ENCODE results near the gene YPEL3.

YPEL3 gene

DNA sequence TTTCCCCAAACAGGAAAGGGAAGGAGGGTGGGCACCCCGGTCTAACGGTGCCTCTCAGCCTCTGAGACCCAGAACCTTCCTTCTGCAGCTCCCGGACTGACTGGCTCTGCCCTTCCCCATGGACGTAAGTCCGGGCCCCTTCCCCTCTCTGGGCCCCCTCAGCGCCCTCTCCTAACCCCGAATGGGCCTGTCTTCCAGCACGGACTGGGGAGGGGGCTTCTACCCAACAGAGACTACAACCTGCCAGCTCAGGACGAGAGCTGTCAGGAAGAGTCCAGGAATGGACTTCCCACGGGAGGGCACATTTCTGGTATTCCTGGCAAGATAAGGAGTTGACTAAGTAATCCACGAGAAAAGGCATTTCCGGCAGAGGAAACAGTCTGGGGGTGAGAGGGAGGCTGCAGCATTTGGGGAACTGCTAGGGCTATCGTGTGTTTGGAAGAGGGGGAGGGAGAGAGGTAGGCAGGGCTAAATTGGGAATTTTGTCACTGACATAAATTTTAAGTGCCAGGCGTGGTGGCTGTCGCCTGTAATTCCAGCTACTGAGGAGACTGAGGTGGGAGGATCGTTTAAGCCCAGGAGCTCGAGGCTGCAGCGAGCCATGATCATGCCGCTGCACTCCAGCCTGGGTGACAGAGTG, 42.5 kb downstream of the YPEL3 start:
- in situ Hi-C loops (cut with MboI; ENCODE audit: low sequenced_read_pairs): no loop called here

DNA sequence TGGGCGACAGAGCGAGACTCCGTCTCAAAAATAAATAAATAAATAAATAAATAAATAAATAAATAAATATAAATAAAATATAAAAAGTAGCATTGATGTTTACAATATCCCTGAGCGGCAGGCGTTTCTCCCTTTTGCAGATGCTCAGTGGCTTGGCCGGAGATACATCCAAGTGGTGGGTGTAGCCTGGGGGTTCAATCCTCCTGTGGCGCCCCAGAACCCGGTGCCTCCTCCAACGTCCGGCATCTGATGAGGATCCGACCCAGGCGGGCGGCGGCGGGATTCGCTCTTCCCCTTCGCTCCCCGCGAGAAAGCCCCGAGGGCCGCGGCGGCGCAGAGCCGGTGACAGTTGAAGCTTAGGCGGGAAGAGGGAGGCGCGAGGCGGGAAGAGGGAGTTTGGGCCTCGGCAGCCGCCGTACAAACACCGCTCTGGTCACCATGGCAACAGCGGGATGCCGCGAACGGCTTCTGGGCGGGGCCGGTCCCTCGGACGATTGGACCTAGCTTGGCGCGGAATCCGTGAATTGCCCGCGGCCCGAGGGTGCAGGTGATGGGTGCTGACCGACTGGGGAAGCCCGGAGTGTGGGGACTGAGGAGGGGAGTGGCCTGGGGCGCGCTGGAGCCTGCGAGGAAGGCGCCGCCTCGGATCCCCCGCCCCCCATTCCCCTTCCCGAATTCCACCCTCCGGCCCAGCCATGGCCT, 43.2 kb downstream of the YPEL3 start:
- in situ Hi-C loops (cut with MboI; ENCODE audit: low sequenced_read_pairs): no loop called here

DNA sequence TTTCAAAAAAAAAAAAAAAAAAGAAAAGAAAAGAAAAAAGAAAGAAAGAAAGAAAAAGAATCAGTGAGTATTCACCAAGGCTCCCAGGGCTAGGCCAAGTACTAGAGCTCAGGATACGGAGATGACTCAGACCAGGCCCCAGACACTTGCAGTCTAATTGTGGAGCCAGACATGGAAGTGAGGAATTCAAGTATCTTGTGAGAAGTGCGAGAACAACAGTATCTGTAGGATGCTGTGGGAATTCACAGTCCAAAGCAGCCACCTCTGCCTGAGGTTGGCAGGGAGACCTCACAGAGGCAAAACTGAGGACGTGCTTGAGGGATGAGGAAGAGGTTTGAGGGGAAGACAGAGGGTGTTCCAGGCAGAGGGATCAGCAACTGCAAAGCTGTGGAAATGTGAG, 44.5 kb downstream of the YPEL3 start:
- in situ Hi-C loops (cut with MboI; ENCODE audit: low sequenced_read_pairs): no loop called here

DNA sequence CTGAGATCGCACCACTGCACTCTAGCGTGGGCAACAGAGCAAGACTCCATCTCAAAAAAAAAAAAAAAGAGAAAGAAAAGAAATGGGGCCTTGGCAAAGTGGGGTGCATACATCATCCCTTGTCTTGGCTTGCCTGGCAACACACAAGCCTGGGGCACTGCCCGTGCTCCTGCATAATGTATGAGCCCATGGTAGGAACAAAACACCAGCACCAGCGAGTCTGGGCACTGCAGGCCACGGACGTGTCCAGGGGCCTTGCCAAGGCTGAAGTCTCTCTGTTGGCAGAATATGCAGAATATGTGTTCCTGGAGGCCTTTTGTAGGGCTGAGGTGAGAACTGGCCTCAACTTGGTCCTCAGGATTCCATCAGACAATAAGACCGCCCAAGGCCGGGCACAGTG, 46.1 kb downstream of the YPEL3 start:
- in situ Hi-C loops (cut with MboI; ENCODE audit: low sequenced_read_pairs): no loop called here

DNA sequence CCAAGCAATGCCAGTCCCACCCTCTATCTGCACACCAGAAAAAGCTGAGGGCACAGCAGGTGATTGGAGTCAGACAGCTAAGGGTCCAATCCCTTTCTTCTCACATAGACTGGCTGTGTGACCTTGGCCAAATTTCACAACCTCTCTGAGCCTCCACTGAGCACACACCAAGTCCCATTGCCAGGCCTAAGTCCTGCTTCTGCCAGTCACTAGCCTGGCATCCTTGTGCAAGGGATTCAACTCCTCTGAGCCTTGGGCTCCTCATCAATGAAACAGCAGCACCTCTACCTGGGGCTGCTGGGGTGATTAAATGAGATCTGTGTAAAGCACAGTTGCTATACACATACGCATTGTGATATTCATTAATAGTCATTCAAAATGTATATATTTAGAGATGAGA, 49.4 kb downstream of the YPEL3 start:
- in situ Hi-C loops (cut with MboI; ENCODE audit: low sequenced_read_pairs): no loop called here

DNA sequence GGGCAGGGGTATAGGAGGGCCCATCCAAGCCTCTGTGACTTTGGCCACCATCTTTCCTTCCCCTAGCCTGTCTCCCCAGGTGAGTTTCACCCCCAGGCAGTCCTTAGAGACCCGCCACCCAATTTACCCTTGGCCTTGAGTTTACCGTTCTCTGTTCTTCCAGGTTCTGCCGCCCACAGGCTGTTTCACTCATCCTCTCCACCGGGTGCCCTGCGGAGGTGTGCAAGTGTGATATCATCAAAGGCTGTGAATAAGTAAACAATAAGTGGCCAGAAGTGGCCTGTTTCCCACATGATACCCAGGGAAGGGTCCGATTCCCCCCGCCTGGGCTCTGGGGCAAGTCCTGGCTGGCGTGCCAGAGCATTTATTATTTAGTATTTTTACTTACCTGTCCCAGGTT, 49.8 kb downstream of the YPEL3 start:
- in situ Hi-C loops (cut with MboI; ENCODE audit: low sequenced_read_pairs): no loop called here

All from hTERT RPE-1 (cell line).